Activated CD4-positive, alpha-beta T cell treated with anti-CD3 and anti-CD28 coated beads for 1 hour (primary cell): ENCODE data around the gene MROH7.

ENCODE experiments used
- DNase-seq: peaks from one replicate; pipeline ENCODE4 v3.0.0-alpha.2; 2020

The MROH7 gene

GRCh38 chr1:54653036-54653435 lies 11.4 kb downstream of the MROH7 start:
- no peak for DNase-seq

- no peak for DNase-seq
Observed at GRCh38 chr1:54658164-54658913, 16.8 kb downstream of the MROH7 start.

GRCh38 chr1:54663725-54664124 lies 22.1 kb downstream of the MROH7 start:
- DNase-seq: no peak

- no peak for DNase-seq
Observed at GRCh38 chr1:54664364-54664763, 22.8 kb downstream of the MROH7 start.

- no peak for DNase-seq
Observed at GRCh38 chr1:54665852-54666251, 24.3 kb downstream of the MROH7 start.

- no peak for DNase-seq
Observed at GRCh38 chr1:54666333-54666732, 24.7 kb downstream of the MROH7 start.

GRCh38 chr1:54667797-54668196 lies 26.2 kb downstream of the MROH7 start:
- no peak for DNase-seq

- DNase-seq: no peak
Observed at GRCh38 chr1:54668567-54668966, 27.0 kb downstream of the MROH7 start.

- peak; percentile 35 for DNase-seq
Observed at GRCh38 chr1:54671985-54672608, 30.5 kb downstream of the MROH7 start.

- DNase-seq: no peak
Observed at GRCh38 chr1:54678776-54679643, 37.4 kb downstream of the MROH7 start.

- DNase-seq: no peak
Observed at GRCh38 chr1:54679706-54680105, 38.1 kb downstream of the MROH7 start.

- no peak for DNase-seq
Observed at GRCh38 chr1:54680387-54680786, 38.8 kb downstream of the MROH7 start.

GRCh38 chr1:54681358-54681757 lies 39.8 kb downstream of the MROH7 start:
- DNase-seq: no peak

GRCh38 chr1:54683453-54683852 lies 41.9 kb downstream of the MROH7 start:
- no peak for DNase-seq

GRCh38 chr1:54685335-54685905 lies 43.8 kb downstream of the MROH7 start:
- no peak for DNase-seq

GRCh38 chr1:54686155-54686554 lies 44.6 kb downstream of the MROH7 start:
- DNase-seq: no peak

GRCh38 chr1:54694771-54695170 lies 53.2 kb downstream of the MROH7 start:
- DNase-seq: no peak

- no peak for DNase-seq
Observed at GRCh38 chr1:54695221-54695620, 53.6 kb downstream of the MROH7 start.

- no peak for DNase-seq
Observed at GRCh38 chr1:54695764-54696163, 54.2 kb downstream of the MROH7 start.

GRCh38 chr1:54696262-54696661 lies 54.7 kb downstream of the MROH7 start:
- no peak for DNase-seq

GRCh38 chr1:54697896-54698295 lies 56.3 kb downstream of the MROH7 start:
- DNase-seq: no peak

- no peak for DNase-seq
Observed at GRCh38 chr1:54698346-54698745, 56.8 kb downstream of the MROH7 start.

- no peak for DNase-seq
Observed at GRCh38 chr1:54699936-54700525, 58.4 kb downstream of the MROH7 start.
